DMS114 treated with DMSO at 0.1 percent for 48 hours (cell line): ENCODE data around the gene SST.

Source experiments
- DNase-seq: peaks from one replicate; lab custom pipeline; 2025; ENCODE audit not compliant: unreplicated experiment; lab: John Stamatoyannopoulos, UW

SST gene

DNA sequence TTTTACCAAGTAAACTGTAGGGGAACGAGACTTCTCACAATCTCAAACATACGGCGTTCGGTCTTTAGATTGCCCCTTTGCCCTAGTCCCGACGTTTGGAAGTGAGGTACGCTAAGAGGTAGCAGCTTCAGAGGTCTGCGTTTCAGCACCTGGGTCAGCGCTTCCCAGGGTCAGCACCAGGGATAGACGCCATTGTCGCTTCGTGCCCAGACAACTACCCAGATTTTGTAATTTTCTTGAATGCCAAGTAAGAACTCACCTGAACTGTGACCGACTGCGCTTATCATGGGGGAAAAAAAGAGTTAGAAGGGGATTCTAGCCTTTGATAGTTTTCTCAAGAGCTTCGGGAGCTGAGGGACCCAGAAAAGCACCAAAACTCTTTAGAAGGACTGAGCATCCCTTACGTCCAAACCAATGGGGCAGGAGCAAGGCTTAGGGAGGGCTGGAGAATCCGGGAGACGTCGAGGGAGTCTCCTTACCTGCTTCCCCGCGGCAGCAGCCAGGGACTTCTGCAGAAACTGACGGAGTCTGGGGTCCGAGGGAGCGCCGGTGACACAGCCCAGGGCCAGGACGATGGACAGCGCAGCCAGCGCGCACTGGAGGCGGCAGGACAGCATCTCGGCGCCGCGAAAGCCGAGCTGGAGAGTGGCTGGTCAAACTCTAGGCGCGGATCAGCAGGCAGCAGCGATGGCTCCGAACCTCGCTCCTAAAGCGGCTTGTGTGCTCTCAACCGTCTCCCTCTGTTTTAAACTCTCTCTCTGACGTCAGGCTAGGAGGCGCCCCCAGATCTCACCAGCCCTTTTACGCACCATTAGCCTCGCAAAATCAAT, at the start of gene SST:
Gene SST (minus strand): TSS at position 720 of the 830 bp plus-strand sequence. CDS start 103 bp downstream, at position 617.
- no peak for DNase-seq

DNA sequence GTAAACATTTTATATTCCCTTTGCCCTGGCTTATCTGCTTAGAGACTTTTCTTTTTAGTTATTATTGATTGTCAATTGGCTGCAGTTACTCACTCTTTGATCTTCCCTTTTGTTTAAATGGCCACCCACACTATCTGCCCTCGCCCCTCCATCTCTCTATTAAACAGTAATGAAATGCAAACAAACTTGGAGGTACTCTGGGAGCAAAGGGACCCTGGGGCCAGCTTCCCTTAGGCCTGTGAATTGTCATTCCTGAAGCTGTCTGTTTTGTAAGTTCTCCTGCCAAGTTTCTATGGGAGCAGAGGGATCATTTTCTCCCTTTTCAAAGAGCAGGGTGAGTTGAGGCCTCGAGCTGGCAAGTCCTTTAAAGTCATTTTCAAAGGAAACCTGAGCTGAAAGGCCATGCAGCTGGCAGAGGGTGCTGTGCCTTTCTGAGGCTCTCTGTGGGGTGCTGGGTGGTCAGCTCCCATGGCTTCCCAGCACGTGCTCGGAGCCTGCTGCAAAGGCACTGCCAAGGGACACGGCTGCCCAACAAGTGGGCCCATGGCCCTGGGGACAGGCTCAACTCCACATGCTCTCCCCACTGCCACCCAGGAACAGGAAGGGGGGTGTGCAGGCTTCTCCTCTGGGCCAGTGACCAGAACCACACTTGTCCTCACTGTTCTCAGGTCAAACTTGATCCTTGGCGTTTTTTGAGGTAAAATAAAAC, 49.6 kb upstream of the SST start:
- no peak for DNase-seq

DNA sequence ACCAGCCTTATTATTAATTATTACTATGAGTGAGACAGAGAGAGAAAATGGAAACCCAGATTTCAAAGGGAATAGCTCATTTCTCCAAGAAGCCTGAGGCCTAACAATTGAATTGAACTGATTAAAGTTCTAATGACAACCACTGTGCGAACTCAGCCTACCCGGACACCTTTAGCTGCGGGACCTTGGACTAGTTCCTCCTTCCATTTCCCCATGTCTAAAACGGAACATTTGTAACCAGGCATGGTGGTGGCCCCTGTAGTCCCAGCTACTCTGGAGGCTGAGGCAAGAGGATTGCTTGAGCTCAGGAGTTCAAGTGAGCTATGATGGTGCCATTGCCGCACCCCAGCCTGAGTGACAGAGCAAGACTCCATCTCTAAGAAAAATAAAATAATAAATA, 48.6 kb upstream of the SST start:
- DNase-seq: no peak

DNA sequence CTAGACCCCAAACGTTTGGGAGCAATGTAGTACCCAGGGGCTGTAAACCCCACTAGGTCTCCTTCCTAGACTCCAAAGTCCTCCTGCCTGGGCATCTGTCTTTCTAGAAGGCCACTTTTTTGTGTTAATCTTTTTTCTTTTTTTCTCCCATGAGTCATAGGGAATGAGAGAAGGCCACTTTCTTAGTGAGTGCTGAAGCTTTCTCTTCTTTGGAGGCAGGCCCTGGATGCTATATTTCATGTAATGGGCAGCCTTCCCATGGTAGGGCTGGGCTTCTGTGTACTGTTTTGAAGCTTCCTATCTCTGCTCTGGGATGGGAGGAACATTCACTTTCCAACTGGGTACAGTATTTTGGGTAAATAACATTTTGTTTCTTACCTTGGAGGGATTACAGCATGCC, 47.4 kb upstream of the SST start:
- DNase-seq: no peak

DNA sequence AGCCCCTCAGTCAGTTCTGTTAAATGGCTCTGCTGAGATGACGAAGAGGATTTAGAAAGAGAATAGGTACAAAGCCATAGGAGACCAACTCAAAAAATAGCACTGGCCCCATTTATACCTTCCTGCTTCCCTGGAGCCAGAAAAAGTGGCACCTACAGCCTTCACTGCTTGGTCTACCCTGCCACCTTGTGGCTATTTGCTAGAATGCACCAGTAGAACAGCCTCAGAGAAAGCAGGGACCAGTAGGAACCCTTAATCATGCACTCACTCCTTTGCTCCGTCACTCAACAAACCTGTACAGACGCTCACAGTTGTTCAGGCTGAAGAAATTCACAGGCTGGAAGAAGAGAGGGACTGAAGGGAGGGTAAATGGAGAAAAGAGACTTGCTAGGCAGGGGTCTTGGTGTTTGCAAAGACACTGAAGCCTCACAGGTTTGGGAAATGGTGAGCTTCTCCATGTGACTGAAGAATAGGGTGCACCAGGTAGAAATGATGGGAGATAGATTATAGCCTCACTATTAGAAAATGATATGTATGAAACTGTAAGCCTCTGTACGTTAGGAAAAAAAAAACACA, 44.3 kb upstream of the SST start:
- peak; percentile 51 for DNase-seq

DNA sequence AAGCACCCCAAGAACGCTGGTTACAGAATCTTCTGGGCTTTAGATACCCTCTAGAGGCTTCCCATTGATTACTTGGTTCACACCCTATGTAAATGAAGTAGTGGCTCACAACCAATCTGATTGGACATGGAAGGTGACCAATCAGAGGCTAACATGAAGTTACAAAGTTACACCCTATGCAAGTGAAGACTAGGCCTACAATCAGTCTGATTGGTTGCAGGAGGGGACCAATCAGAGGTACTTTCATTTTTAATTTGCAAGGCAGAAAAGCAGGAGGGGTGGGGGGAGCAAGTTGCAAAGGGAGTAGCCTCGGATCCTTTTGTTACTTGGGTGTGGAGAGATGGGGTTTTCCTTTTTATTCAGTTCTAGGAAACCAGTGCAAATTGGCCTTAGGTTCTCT, 43.3 kb upstream of the SST start:
- no peak for DNase-seq

DNA sequence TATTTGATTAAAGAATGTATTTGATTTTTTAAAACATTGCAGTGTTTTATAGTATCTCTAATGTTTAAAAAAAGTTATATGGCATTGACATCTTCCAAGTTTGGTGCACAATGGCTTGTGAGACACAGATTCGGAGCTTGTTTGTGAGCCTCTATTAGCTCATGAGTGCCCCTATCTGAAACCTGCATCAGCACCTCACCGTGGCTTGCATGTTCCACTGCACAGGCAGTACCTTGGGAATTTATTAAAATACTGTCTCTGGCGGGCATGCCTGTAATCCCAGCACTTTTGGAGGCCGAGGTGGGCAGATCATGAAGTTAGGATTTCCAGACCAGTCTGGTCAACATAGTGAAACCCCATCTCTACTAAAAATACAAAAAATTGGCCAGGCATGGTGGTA, 39.0 kb upstream of the SST start:
- DNase-seq: no peak

DNA sequence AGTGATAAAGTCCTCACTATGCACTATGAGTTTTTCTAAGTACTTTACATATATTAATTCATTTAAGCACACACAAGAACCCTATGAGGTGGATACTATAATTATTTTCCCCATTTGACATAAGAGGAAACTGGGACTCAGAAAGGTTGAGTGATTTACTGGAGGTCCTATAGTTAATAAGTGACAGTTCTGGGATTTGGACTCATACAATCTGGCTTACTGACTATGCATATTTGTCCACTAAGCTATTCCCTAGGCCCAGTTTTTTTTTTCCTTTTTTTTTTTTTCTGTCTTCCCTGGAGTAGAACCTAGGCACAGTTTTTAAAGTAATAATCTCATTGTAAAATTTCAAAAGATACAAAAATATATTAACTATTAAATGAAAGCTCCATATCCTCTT, 38.5 kb upstream of the SST start:
- DNase-seq: no peak

DNA sequence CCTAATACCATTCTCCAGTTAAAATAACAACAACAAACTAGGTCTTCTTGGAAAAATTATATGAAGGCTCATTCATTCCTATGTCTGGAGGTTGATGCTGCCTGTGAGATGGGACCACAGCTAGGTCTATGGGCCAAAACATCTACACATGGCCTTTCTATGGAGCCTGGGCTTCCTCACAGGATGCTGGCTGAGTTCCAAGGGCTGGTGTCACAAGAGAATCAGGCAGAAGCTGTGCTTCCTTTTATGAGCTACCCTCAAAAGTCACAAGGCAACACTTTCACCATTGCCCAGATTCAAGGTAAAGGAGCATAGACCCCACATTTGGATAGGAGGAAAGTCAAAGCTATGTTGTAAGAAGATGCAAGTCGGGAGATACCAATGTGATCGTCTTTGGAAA, 36.8 kb upstream of the SST start:
- DNase-seq: no peak

DNA sequence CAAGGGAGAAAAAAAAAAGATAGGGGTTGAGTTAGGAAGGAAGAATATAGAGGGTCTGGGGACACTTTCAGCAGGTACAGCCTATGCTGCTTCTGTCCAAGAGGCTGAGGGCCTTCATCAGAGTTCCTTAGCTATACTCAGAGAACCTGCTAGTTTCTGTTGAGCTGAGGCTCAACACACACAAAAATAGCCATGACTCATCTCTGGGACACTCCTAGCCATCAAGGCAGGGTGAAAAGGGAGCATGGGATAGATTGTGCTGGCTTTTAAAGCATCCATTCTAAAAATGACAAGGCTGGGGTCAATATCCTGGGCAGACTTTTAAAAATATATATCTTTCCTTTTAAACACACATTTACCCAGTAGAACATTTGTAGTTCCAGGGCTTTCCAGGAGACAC, 35.0 kb upstream of the SST start:
- DNase-seq: no peak

DNA sequence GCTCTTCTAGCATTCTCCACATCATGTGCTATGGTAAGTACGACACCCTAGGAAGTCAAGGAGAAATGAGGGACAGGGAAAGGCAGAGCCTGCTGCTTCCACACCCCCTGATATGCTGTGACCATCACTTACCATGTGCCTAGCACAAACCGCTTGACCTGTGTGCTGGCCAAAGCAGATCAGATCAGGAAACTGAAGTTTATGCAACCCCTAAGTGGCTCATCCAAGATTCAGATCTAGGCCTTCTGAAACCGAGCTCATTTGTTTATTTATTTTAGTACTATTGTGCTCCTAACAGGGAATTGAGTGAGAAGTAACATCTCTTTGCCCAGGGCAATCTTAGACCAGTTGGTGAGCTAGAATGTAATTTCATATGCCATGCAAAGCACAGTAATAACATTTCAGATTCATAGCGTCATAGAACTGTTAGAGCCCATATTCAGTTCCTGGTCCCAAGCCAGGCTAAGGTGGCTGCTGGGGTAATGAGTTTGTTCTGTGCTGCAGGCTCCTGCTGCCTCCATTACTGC, 32.4 kb upstream of the SST start, which contains the start of gene RTP2:
Gene RTP2 (minus strand): TSS at position 51 of the 527 bp plus-strand sequence. CDS start 429 bp downstream, outside the sequence.
- no peak for DNase-seq

DNA sequence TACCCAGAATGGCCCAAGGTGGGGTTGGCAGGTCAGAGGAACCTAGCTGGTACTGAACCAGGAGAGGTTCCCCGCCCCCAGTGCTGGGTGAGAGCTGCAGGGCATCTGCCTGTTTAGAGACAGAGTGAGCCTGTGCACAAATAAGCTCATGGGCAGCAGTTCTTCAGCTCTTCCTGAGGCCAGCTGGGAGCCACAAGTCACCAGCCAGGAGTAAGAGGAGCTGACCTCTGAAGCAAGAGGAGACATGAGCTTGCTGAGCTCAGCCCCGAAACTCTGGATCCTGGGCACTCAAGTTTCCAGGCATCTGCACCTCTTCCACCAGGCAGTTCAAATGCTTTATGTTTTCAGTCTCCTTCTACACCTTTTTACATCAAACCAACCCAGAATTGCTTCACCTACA, 30.1 kb upstream of the SST start:
- DNase-seq: no peak

DNA sequence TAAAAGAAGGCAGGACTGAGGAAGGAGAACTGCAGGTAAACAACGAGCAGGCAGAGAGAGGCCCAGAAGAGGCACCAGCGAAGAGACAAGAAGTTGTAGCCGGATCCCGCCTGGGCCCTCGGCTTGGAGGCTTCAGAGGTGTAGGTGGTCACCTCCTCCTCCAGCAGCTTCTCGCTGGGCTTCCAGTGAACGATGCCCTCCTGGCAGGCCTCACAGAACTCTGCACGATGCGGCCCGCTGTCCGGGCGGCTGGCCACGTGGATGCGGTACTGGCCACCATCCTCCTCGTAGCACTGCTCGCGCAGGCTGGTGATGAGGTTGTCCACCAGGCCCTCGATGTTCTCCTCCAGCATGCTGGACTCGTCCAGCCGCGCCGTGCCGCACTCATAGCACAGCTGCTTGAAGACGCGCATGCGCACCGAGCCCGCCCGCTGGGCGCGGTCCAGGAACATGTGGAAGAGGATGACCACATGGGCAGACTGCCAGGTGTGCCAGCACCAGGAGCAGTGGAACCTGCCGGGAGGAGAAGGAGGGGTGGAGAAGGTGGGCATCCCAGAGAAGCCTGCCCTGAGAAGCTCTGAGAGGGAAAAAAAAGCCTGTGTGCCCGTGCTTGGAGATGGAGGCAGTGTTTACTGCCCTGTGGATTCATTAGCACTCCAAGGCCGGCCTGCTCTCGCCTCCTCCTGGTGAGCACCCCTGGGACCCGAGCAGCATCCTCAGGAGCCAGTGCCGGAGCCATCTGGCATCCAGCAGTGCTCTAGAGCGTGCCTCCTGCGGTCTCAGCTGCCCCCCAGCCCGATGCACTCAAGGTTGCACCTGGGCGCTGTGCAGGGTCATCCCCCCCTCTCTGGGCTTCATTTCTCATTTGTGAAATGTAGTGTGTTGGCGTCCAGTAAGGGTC, 28.6 kb upstream of the SST start:
- no peak for DNase-seq

DNA sequence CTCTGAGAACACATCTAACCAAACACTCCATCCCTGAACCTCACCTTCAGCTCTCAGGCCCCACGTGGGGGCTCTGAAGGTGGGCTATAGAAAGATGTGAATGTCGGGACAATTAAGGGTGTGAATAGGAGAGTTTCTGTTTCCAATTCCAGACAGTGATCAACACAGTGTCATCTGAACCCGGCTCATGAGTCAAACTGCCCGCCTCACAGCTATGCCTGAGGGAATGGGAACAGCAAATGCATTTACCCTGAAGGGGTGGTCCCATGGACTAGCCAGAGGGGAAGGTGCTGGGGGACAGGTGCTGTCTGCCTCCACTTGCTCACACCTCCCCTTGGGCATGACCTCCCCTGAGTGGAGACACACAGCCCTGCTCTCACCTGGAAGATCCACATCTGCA, 25.8 kb upstream of the SST start:
- no peak for DNase-seq

DNA sequence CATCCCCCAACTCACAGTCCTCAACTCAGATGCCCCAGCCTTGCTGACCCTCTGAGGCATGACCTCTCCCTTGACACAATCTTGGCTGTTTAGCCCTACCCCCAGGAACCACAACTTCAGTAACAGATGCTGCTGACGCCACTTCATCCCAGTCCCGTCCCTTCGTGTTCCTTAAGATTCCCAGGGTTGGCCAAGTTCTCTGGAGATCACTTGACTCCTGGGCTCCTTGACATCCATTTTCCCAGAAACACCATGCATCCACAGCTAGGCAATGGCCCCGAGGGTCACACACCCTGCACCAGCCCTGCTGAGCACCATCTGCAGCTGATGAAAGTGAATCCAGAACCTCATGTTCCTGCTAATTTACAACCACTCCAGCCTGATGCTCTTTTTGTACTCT, 25.3 kb upstream of the SST start:
- DNase-seq: no peak

DNA sequence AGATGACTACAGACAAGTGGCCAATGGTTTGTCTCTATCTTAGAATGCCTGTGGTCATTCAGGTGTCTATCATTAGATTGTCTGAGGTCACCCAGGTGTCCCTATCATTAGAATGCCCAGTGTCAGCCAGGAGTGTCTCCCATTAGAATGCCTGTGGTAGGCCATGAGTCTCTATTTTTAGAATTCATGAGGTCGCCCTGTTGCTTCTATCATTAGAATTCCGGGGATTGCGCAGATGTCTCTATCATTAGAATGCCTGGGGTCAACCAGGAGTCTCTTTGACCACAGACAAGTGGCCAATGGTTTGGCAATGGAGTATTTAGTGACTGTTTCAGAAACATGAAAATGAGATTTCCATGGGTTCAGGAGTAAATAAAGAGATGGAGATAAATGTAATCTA, 24.6 kb upstream of the SST start:
- no peak for DNase-seq

DNA sequence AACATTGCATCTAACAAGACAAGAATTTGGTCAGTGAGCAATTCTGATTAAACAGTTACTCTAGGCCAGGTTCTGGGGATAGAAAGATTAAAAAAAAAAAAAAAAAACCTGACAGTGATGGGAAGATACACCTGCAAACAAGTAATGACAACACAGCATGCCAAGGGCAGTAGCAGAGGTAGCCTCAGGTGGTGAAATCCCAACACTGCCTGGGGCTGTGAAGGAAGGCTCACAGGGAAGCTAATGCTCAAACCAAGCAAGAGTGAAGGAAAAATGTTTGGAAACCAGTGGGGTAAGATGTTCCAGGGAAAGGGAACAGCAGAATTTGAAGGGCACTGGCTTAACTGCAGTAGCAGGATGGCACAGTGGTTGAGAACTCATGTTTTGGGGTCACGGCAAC, 23.2 kb upstream of the SST start:
- DNase-seq: no peak

DNA sequence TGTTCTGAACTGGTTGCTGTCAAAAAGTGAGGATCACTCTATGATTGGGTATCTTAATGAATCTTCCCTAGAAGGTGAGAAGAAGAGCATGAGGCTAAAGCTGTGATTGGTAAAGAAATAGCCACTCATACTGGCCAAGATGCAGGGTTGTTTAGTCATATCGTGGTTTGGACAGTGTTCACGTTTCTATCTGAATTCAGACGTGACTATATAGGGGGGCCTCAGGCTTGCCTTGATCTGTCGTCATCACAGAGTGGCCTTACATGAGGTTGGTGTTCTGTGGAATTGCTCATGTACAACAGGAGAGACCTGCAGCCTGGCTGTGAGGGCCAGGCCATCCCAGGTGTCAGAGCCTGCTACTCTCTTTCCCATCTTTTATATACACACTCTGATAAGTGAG, 19.8 kb upstream of the SST start:
- no peak for DNase-seq

DNA sequence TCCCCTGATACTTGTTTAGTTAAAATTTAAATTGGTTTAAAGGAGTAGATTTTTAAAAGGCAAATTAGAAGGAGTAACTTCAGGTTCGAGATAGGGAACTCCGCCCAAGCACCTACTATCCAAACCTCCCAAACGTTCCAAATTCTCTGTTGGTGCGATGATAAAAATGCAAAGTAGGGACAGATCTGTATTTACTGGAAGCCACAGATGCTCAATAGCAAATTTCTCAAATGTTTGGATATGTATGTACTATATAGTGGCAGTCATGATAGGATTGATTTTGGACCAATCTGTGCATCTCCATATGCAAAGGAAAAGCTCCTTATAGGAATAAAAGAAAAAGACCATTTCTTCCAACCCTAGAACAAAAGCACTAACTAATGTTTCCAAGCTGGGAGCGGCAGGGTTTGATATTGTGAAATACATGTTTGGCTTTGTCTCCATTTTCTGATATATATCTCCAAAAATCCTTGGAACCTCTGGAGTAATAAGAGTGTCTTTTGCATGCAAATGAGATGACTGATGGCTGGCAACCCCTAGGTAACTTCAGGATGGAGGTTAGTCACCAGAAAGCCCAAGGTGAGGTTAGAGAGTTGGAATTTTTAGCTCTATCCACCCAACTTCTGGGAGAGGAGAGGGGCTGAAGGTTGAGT, 16.6 kb upstream of the SST start:
- DNase-seq: no peak

DNA sequence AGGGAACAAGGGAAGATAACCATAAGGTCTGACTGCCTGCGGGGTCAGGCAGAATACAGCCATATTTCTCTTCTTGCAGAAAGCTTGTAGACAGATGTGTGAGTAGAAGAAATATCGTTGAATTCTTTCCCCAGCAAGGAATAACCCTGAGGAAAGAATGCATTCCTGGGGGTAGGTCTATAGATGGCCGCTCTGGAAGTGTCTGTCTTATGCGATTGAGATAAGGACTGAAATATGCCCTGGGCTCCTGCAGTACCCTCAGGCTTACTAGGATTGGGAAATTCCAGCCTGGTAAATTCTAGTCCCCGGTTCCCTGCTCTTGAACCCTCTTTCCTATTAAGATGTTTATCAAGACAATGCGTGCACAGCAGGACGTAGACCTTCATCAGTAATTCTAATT, 15.8 kb upstream of the SST start:
- DNase-seq: no peak
